IMR-90 (cell line): Measurements from ENCODE around the gene IL20. TPM values are rescaled to one million over a fixed set of nuclear protein-coding genes. Genes with fewer than 3 reads are reported as not detected.

Experiments used
- ATAC-seq: fragments of 200-7000 bp; cut with Tn5 transposase; 2 replicates; pipeline ENCODE4 v1.9.1; 2020; ENCODE audit warnings: low read depth, mild to moderate bottlenecking, moderate library complexity
- BruUV-seq: library from RNA; stranded (reverse); fragments of 400-500 nt; replicated peaks from 2 replicates; lab custom pipeline; 2021; lab: Mats Ljungman, UMichigan
- CTCF ChIA-PET: fragments of 300-600 bp; formaldehyde crosslinking; extraction: SDS; loops from one replicate; lab custom pipeline; 2021; ENCODE audit warnings: antibody characterized with exemption; lab: Yijun Ruan, JAX
- POLR2A ChIA-PET: fragments of 300-600 bp; sonication (Branson Sonifier 250); formaldehyde crosslinking; loops from one replicate; lab custom pipeline; 2022; ENCODE audit warnings: antibody characterized with exemption; ENCODE audit not compliant: unreplicated experiment; lab: Charles Lee
- DNase-seq: peaks from one replicate; pipeline ENCODE4 v3.0.0; 2013
- H2AFZ ChIP-seq: replicated peaks from 2 replicates; pipeline ENCODE3; 2013; ENCODE audit warnings: low read length, mild to moderate bottlenecking; ENCODE audit not compliant: poor library complexity
- H2AK5ac ChIP-seq: 2 replicates; pipeline ENCODE4 v1.6.1; 2013; ENCODE audit warnings: low read depth, low read length, inconsistent platforms
- H2AK9ac ChIP-seq: replicated peaks from 2 replicates; pipeline ENCODE3; 2013; ENCODE audit warnings: mild to moderate bottlenecking, low read depth, low read length, moderate library complexity; ENCODE audit not compliant: poor library complexity
- H2BK120ac ChIP-seq: 2 replicates; pipeline ENCODE4 v1.6.1; 2013; ENCODE audit warnings: low read depth, low read length, inconsistent platforms
- H2BK15ac ChIP-seq: 3 replicates; pipeline ENCODE4 v1.6.1; 2013; ENCODE audit warnings: low read depth, low read length, inconsistent platforms
- H2BK20ac ChIP-seq: 2 replicates; pipeline ENCODE4 v1.6.1; 2013; ENCODE audit warnings: low read depth, mild to moderate bottlenecking, inconsistent platforms, low read length, moderate library complexity
- H2BK5ac ChIP-seq: 2 replicates; pipeline ENCODE4 v1.6.1; 2013; ENCODE audit warnings: mild to moderate bottlenecking, low read depth, low read length, inconsistent platforms; ENCODE audit not compliant: poor library complexity, severe bottlenecking
- H3K14ac ChIP-seq: replicated peaks from 2 replicates; pipeline ENCODE4 v1.6.1; 2013; ENCODE audit warnings: low read depth, low read length, inconsistent platforms
- H3K18ac ChIP-seq: 2 replicates; pipeline ENCODE4 v1.6.1; 2013; ENCODE audit warnings: low read depth, low read length, control low read depth
- H3K23ac ChIP-seq: 2 replicates; pipeline ENCODE4 v1.6.1; 2013; ENCODE audit warnings: low read depth, low read length, inconsistent platforms
- H3K27ac ChIP-seq: 2 replicates; pipeline ENCODE4 v1.5.1; 2013; ENCODE audit warnings: mild to moderate bottlenecking, control low read depth, low read length; ENCODE audit not compliant: insufficient read depth
- H3K27me3 ChIP-seq: 2 replicates; pipeline ENCODE4 v1.6.1; 2013; ENCODE audit warnings: low read length; ENCODE audit not compliant: control insufficient read depth, insufficient read depth
- H3K36me3 ChIP-seq: 2 replicates; pipeline ENCODE4 v1.6.1; 2013; ENCODE audit warnings: low read length, mixed read lengths; ENCODE audit not compliant: control insufficient read depth, insufficient read depth
- H3K4ac ChIP-seq: 2 replicates; pipeline ENCODE4 v1.6.1; 2013; ENCODE audit warnings: low read depth, low read length, inconsistent platforms
- H3K4me1 ChIP-seq: 2 replicates; pipeline ENCODE4 v1.6.1; 2013; ENCODE audit warnings: low read length, mixed read lengths; ENCODE audit not compliant: control insufficient read depth, insufficient read depth
- H3K4me2 ChIP-seq: 2 replicates; pipeline ENCODE4 v1.6.1; 2013; ENCODE audit warnings: low read depth, mild to moderate bottlenecking, control low read depth, low read length, moderate library complexity
- H3K4me3 ChIP-seq: 2 replicates; pipeline ENCODE4 v1.5.1; 2013; ENCODE audit warnings: low read depth, mild to moderate bottlenecking, control low read depth, low read length, moderate library complexity; ENCODE audit not compliant: insufficient read depth
- H3K56ac ChIP-seq: 2 replicates; pipeline ENCODE4 v1.6.1; 2013; ENCODE audit warnings: low read length, inconsistent platforms; ENCODE audit not compliant: insufficient read depth; ENCODE audit errors: extremely low read depth
- H3K79me1 ChIP-seq, 2 experiments: 2 replicates each; pipeline ENCODE4 v1.6.1; 2013; ENCODE audit warnings: low read length in 2 of 2, inconsistent platforms in 1 of 2, low read depth in 1 of 2
- H3K9ac ChIP-seq: 2 replicates; pipeline ENCODE4 v1.6.1; 2013; ENCODE audit warnings: low read depth, low read length, control low read depth
- H3K9me1 ChIP-seq: 2 replicates; pipeline ENCODE4 v1.6.1; 2013; ENCODE audit warnings: low read length, inconsistent platforms; ENCODE audit not compliant: insufficient read depth
- H3K9me3 ChIP-seq: 2 replicates; pipeline ENCODE4 v1.6.1; 2013; ENCODE audit warnings: low read length; ENCODE audit not compliant: control insufficient read depth, insufficient read depth
- H4K20me1 ChIP-seq: 2 replicates; pipeline ENCODE4 v1.6.1; 2013; ENCODE audit warnings: low read length, inconsistent platforms; ENCODE audit not compliant: insufficient read depth
- H4K5ac ChIP-seq: 2 replicates; pipeline ENCODE4 v1.6.1; 2013; ENCODE audit warnings: mild to moderate bottlenecking, low read depth, low read length, control low read depth
- H4K8ac ChIP-seq, 2 experiments: 2 replicates each; pipeline ENCODE4 v1.6.1; 2013; ENCODE audit warnings: low read depth in 2 of 2, low read length in 2 of 2, control low read depth in 1 of 2, inconsistent platforms in 1 of 2
- H4K91ac ChIP-seq: 2 replicates; pipeline ENCODE4 v1.6.1; 2013; ENCODE audit warnings: low read depth, low read length, inconsistent platforms; ENCODE audit not compliant: insufficient read depth
- BHLHE40 ChIP-seq: fragments of 150-350 bp; IDR thresholded peaks from 2 replicates; pipeline ENCODE4 v1.6.1; 2016; ENCODE audit warnings: mild to moderate bottlenecking, low read depth, low read length
- CEBPB ChIP-seq: IDR thresholded peaks from 2 replicates; pipeline ENCODE4 v1.6.1; 2012; ENCODE audit warnings: low read depth, low read length, improper control_type of control experiment
- CHD1 ChIP-seq: IDR thresholded peaks from 2 replicates; pipeline ENCODE4 v1.6.1; 2012; ENCODE audit warnings: low read depth, low read length, improper control_type of control experiment
- FOS ChIP-seq: fragments of 150-350 bp; IDR thresholded peaks from 2 replicates; pipeline ENCODE4 v1.6.1; 2016; ENCODE audit warnings: low read depth, low read length
- MAFK ChIP-seq: IDR thresholded peaks from 2 replicates; pipeline ENCODE4 v1.6.1; 2012; ENCODE audit warnings: low read depth, low read length, improper control_type of control experiment
- MAZ ChIP-seq: IDR thresholded peaks from 2 replicates; pipeline ENCODE4 v1.6.1; 2012; ENCODE audit warnings: low read depth, mild to moderate bottlenecking, low read length, improper control_type of control experiment, moderate library complexity, borderline replicate concordance
- NFE2L2 ChIP-seq: fragments of 150-350 bp; IDR thresholded peaks from 2 replicates; pipeline ENCODE4 v1.6.1; 2016; ENCODE audit warnings: low read depth, mild to moderate bottlenecking, low read length
- POLR2A ChIP-seq: IDR thresholded peaks from 2 replicates; pipeline ENCODE4 v1.6.1; 2012; ENCODE audit warnings: mild to moderate bottlenecking, low read depth, low read length
- RAD21 ChIP-seq: IDR thresholded peaks from 2 replicates; pipeline ENCODE4 v1.6.1; 2012; ENCODE audit warnings: low read length, improper control_type of control experiment
- RCOR1 ChIP-seq: IDR thresholded peaks from 2 replicates; pipeline ENCODE4 v1.6.1; 2012; ENCODE audit warnings: mild to moderate bottlenecking, low read length, improper control_type of control experiment; ENCODE audit not compliant: insufficient replicate concordance
- RFX5 ChIP-seq: IDR thresholded peaks from 2 replicates; pipeline ENCODE4 v1.8.0; 2012; ENCODE audit warnings: low read depth, mild to moderate bottlenecking, low read length, moderate library complexity
- SMC3 ChIP-seq: fragments of 150-350 bp; IDR thresholded peaks from 2 replicates; pipeline ENCODE4 v1.6.1; 2016; ENCODE audit warnings: low read depth, mild to moderate bottlenecking, antibody characterized with exemption, low read length, moderate library complexity
- WGBS, 2 experiments: methylation state at CpG; one replicate each; pipeline versions ENCODE4 v1.1.5 to v1.1.7; 2013; ENCODE audit warnings: missing lambda C conversion rate in 2 of 2; ENCODE audit not compliant: insufficient read length in 1 of 2; ENCODE audit errors: extremely low coverage in 2 of 2; 5-methylcytosine and 5-hydroxymethylcytosine counted together
- dilution Hi-C: fragments of 300-500 bp; cut with HindIII; formaldehyde crosslinking; loops from one replicate; pipeline ENCODE4 v1.14.3; 2018; ENCODE audit warnings: low sequenced_read_pairs; ENCODE audit not compliant: unreplicated experiment
- in situ Hi-C: fragments of 300-500 bp; cut with MboI; formaldehyde crosslinking; loops from 3 replicates; pipeline ENCODE4 v1.14.3; 2019; ENCODE audit warnings: low sequenced_read_pairs, inconsistent platforms, mixed read lengths
- intact Hi-C: fragments of 100-400 bp; cut with micrococcal nuclease; formaldehyde crosslinking; loops from 2 replicates; pipeline ENCODE4 v1.10.0; 2022
- polyA plus RNA-seq, 3 experiments: library from polyadenylated mRNA; depleted of rRNA; stranded (reverse); fragments of >200 nt; gene quantifications; 2 replicates each; pipeline ENCODE4 v1.2.3, GENCODE V29; 2012; ENCODE audit warnings: low replicate concordance in 1 of 3
- total RNA-seq: library from RNA; depleted of rRNA; stranded (reverse); fragments of >200 nt; gene quantifications from 2 replicates; pipeline ENCODE4 v1.2.3, GENCODE V29; 2012
- TF ChIP-seq, protein P1 (sequence below): fragments of 150-350 bp; IDR thresholded peaks from 2 replicates; pipeline ENCODE4 v1.6.1; 2016; ENCODE audit warnings: low read depth, mild to moderate bottlenecking, low read length, moderate library complexity, borderline replicate concordance
- TF ChIP-seq, protein P2 (sequence below): fragments of 150-350 bp; IDR thresholded peaks from 2 replicates; pipeline ENCODE4 v1.6.1; 2017; ENCODE audit warnings: mild to moderate bottlenecking, antibody characterized with exemption, low read length, low read depth
- TF ChIP-seq, protein P3 (sequence below): conservative IDR thresholded peaks from 2 replicates; pipeline ENCODE4 v1.5.1; 2012; ENCODE audit warnings: mild to moderate bottlenecking, low read depth, low read length, improper control_type of control experiment

Gene IL20
- total and polyA plus RNA-seq, 2 of the 4 experiments (the other 2 are of a cell fraction): not detected

DNA sequence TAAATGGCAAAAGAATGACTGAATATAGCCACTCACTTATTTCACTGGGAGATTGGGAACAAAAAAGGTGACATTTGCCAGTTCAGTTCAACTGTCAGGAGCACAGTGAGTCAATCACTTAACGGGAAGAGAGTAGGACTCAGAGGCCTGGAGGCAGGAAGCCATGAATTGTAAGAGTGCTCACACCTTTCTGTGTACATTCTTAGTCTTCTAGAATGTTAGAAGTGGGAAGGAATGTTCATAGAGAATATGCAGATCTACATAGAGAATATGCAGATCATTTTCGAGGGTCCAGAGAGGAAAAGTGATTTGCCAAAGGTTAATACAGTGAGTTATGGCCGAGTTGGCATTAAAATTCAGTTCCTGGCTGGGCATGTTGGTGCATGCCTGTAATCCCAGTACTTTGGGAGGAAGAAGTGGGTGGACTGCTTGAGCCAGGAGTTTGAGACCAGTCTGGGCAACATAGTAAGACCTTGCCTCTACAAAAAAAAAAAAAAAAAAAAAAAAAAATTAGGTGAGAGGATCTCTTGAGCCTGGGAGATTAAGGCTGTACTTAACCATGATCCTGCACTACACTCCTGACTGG lies 8.3 kb downstream of the IL20 start:
- no peak overlapping the region for H2AFZ ChIP-seq
- H3K27ac ChIP-seq: no peak overlapping the region
- no TSS peak for BruUV-seq
- no peaks in the 10 kb centered on the region for H4K20me1 ChIP-seq
- ChIA-PET POLR2A (no interaction called here), CTCF (interaction anchor here (0.6 to 1.6 kb wide), 2 partner anchors 39 to 104 kb away, joined by 3 to 4 read pairs; no protein-coding TSS in a partner anchor)
- 67% methylated on average over 1 of the region's 3 CpGs; no CpG with 5 or more reads in 1 of the 2 experiments for WGBS, 2 experiments
- H3K4me3 ChIP-seq: no peak overlapping the region
- peak overlapping the region in 1 of 2 experiments; percentile 24; a peak in 2 of 4 replicates for H4K8ac ChIP-seq
- no peak overlapping the region for H3K23ac ChIP-seq
- H3K4me2 ChIP-seq: no peak overlapping the region
- no peak; the same call in 1 of the 2 replicates for ATAC-seq
- no peak overlapping the region; the same call in 1 of the 2 replicates for H2BK20ac ChIP-seq
- H3K9me1 ChIP-seq: no peaks in the 10 kb centered on the region
- dilution Hi-C loops: no loop called here
- no peak overlapping the region for H2AK5ac ChIP-seq
- H2BK5ac ChIP-seq: peak overlapping the region; percentile 72
- peak overlapping the region; percentile 61; the same call in 1 of the 2 replicates for H2BK120ac ChIP-seq
- H2BK15ac ChIP-seq: no peak overlapping the region
- DNase-seq: no peak
- peaks cover 7% of the 10 kb centered on the region for H3K9me3 ChIP-seq
- H3K14ac ChIP-seq: no peak overlapping the region
- H3K4me1 ChIP-seq: no peaks in the 10 kb centered on the region
- H3K79me1 ChIP-seq: no peaks in the 10 kb centered on the region
- peak overlapping the region; percentile 61; the same call in 1 of the 2 replicates for H4K5ac ChIP-seq
- no peaks in the 10 kb centered on the region for H3K36me3 ChIP-seq
- H3K27me3 ChIP-seq: 0 out of 2 replicates have a peak, but pooled peaks cover 2% of the 10 kb centered on the region
- no peak overlapping the region for H3K9ac ChIP-seq
- no peak overlapping the region for H2AK9ac ChIP-seq
- H3K4ac ChIP-seq: 0 out of 2 replicates have a peak overlapping the region, but pooled peaks have one; percentile 33
- peak overlapping the region; percentile 78; the same call in 1 of the 2 replicates for H3K18ac ChIP-seq
- H3K56ac ChIP-seq: no peak overlapping the region
- in situ Hi-C loops: no loop called here
- intact Hi-C loops: no loop called here
- no peak overlapping the region for H4K91ac ChIP-seq
- TF ChIP-seq MAZ (no peak), BHLHE40 (no peak), MAFK (no peak), NFE2L2 (no peak), RFX5 (no peak), CHD1 (no peak), RAD21 (no peak), SMC3 (no peak), CEBPB (no peak), RCOR1 (no peak), FOS (no peak), POLR2A (no peak)
- TF ChIP-seq, protein P1, sequence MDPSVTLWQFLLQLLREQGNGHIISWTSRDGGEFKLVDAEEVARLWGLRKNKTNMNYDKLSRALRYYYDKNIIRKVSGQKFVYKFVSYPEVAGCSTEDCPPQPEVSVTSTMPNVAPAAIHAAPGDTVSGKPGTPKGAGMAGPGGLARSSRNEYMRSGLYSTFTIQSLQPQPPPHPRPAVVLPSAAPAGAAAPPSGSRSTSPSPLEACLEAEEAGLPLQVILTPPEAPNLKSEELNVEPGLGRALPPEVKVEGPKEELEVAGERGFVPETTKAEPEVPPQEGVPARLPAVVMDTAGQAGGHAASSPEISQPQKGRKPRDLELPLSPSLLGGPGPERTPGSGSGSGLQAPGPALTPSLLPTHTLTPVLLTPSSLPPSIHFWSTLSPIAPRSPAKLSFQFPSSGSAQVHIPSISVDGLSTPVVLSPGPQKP: no peak
- TF ChIP-seq, protein P2, sequence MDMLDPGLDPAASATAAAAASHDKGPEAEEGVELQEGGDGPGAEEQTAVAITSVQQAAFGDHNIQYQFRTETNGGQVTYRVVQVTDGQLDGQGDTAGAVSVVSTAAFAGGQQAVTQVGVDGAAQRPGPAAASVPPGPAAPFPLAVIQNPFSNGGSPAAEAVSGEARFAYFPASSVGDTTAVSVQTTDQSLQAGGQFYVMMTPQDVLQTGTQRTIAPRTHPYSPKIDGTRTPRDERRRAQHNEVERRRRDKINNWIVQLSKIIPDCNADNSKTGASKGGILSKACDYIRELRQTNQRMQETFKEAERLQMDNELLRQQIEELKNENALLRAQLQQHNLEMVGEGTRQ: no peak
- TF ChIP-seq, protein P3, sequence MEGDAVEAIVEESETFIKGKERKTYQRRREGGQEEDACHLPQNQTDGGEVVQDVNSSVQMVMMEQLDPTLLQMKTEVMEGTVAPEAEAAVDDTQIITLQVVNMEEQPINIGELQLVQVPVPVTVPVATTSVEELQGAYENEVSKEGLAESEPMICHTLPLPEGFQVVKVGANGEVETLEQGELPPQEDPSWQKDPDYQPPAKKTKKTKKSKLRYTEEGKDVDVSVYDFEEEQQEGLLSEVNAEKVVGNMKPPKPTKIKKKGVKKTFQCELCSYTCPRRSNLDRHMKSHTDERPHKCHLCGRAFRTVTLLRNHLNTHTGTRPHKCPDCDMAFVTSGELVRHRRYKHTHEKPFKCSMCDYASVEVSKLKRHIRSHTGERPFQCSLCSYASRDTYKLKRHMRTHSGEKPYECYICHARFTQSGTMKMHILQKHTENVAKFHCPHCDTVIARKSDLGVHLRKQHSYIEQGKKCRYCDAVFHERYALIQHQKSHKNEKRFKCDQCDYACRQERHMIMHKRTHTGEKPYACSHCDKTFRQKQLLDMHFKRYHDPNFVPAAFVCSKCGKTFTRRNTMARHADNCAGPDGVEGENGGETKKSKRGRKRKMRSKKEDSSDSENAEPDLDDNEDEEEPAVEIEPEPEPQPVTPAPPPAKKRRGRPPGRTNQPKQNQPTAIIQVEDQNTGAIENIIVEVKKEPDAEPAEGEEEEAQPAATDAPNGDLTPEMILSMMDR: no peak
